IMR-90 (cell line): Measurements from ENCODE around the gene PCSK5. TPM values are rescaled to one million over a fixed set of nuclear protein-coding genes. Genes with fewer than 3 reads are reported as not detected.
A peak's percentile ranks its signal among the peaks of the same experiment; 100 is the strongest.

ENCODE experiments used
- ATAC-seq: fragments of 200-7000 bp; cut with Tn5 transposase; 2 replicates; pipeline ENCODE4 v1.9.1; 2020; ENCODE audit warnings: low read depth, mild to moderate bottlenecking, moderate library complexity
- BruUV-seq: library from RNA; stranded (reverse); fragments of 400-500 nt; replicated peaks from 2 replicates; lab custom pipeline; 2021; lab: Mats Ljungman, UMichigan
- CTCF ChIA-PET: fragments of 300-600 bp; formaldehyde crosslinking; extraction: SDS; loops from one replicate; lab custom pipeline; 2021; ENCODE audit warnings: antibody characterized with exemption; lab: Yijun Ruan, JAX
- POLR2A ChIA-PET: fragments of 300-600 bp; sonication (Branson Sonifier 250); formaldehyde crosslinking; loops from one replicate; lab custom pipeline; 2022; ENCODE audit warnings: antibody characterized with exemption; ENCODE audit not compliant: unreplicated experiment; lab: Charles Lee
- DNase-seq: peaks from one replicate; pipeline ENCODE4 v3.0.0; 2013
- H2AFZ ChIP-seq: replicated peaks from 2 replicates; pipeline ENCODE3; 2013; ENCODE audit warnings: low read length, mild to moderate bottlenecking; ENCODE audit not compliant: poor library complexity
- H2AK5ac ChIP-seq: 2 replicates; pipeline ENCODE4 v1.6.1; 2013; ENCODE audit warnings: low read depth, low read length, inconsistent platforms
- H2AK9ac ChIP-seq: replicated peaks from 2 replicates; pipeline ENCODE3; 2013; ENCODE audit warnings: mild to moderate bottlenecking, low read depth, low read length, moderate library complexity; ENCODE audit not compliant: poor library complexity
- H2BK120ac ChIP-seq: 2 replicates; pipeline ENCODE4 v1.6.1; 2013; ENCODE audit warnings: low read depth, low read length, inconsistent platforms
- H2BK15ac ChIP-seq: 3 replicates; pipeline ENCODE4 v1.6.1; 2013; ENCODE audit warnings: low read depth, low read length, inconsistent platforms
- H2BK20ac ChIP-seq: 2 replicates; pipeline ENCODE4 v1.6.1; 2013; ENCODE audit warnings: low read depth, mild to moderate bottlenecking, inconsistent platforms, low read length, moderate library complexity
- H2BK5ac ChIP-seq: 2 replicates; pipeline ENCODE4 v1.6.1; 2013; ENCODE audit warnings: mild to moderate bottlenecking, low read depth, low read length, inconsistent platforms; ENCODE audit not compliant: poor library complexity, severe bottlenecking
- H3K14ac ChIP-seq: replicated peaks from 2 replicates; pipeline ENCODE4 v1.6.1; 2013; ENCODE audit warnings: low read depth, low read length, inconsistent platforms
- H3K18ac ChIP-seq: 2 replicates; pipeline ENCODE4 v1.6.1; 2013; ENCODE audit warnings: low read depth, low read length, control low read depth
- H3K23ac ChIP-seq: 2 replicates; pipeline ENCODE4 v1.6.1; 2013; ENCODE audit warnings: low read depth, low read length, inconsistent platforms
- H3K27ac ChIP-seq: 2 replicates; pipeline ENCODE4 v1.5.1; 2013; ENCODE audit warnings: mild to moderate bottlenecking, control low read depth, low read length; ENCODE audit not compliant: insufficient read depth
- H3K27me3 ChIP-seq: 2 replicates; pipeline ENCODE4 v1.6.1; 2013; ENCODE audit warnings: low read length; ENCODE audit not compliant: control insufficient read depth, insufficient read depth
- H3K36me3 ChIP-seq: 2 replicates; pipeline ENCODE4 v1.6.1; 2013; ENCODE audit warnings: low read length, mixed read lengths; ENCODE audit not compliant: control insufficient read depth, insufficient read depth
- H3K4ac ChIP-seq: 2 replicates; pipeline ENCODE4 v1.6.1; 2013; ENCODE audit warnings: low read depth, low read length, inconsistent platforms
- H3K4me1 ChIP-seq: 2 replicates; pipeline ENCODE4 v1.6.1; 2013; ENCODE audit warnings: low read length, mixed read lengths; ENCODE audit not compliant: control insufficient read depth, insufficient read depth
- H3K4me2 ChIP-seq: 2 replicates; pipeline ENCODE4 v1.6.1; 2013; ENCODE audit warnings: low read depth, mild to moderate bottlenecking, control low read depth, low read length, moderate library complexity
- H3K4me3 ChIP-seq: 2 replicates; pipeline ENCODE4 v1.5.1; 2013; ENCODE audit warnings: low read depth, mild to moderate bottlenecking, control low read depth, low read length, moderate library complexity; ENCODE audit not compliant: insufficient read depth
- H3K56ac ChIP-seq: 2 replicates; pipeline ENCODE4 v1.6.1; 2013; ENCODE audit warnings: low read length, inconsistent platforms; ENCODE audit not compliant: insufficient read depth; ENCODE audit errors: extremely low read depth
- H3K79me1 ChIP-seq, 2 experiments: 2 replicates each; pipeline ENCODE4 v1.6.1; 2013; ENCODE audit warnings: low read length in 2 of 2, inconsistent platforms in 1 of 2, low read depth in 1 of 2
- H3K9ac ChIP-seq: 2 replicates; pipeline ENCODE4 v1.6.1; 2013; ENCODE audit warnings: low read depth, low read length, control low read depth
- H3K9me1 ChIP-seq: 2 replicates; pipeline ENCODE4 v1.6.1; 2013; ENCODE audit warnings: low read length, inconsistent platforms; ENCODE audit not compliant: insufficient read depth
- H3K9me3 ChIP-seq: 2 replicates; pipeline ENCODE4 v1.6.1; 2013; ENCODE audit warnings: low read length; ENCODE audit not compliant: control insufficient read depth, insufficient read depth
- H4K20me1 ChIP-seq: 2 replicates; pipeline ENCODE4 v1.6.1; 2013; ENCODE audit warnings: low read length, inconsistent platforms; ENCODE audit not compliant: insufficient read depth
- H4K5ac ChIP-seq: 2 replicates; pipeline ENCODE4 v1.6.1; 2013; ENCODE audit warnings: mild to moderate bottlenecking, low read depth, low read length, control low read depth
- H4K8ac ChIP-seq, 2 experiments: 2 replicates each; pipeline ENCODE4 v1.6.1; 2013; ENCODE audit warnings: low read depth in 2 of 2, low read length in 2 of 2, control low read depth in 1 of 2, inconsistent platforms in 1 of 2
- H4K91ac ChIP-seq: 2 replicates; pipeline ENCODE4 v1.6.1; 2013; ENCODE audit warnings: low read depth, low read length, inconsistent platforms; ENCODE audit not compliant: insufficient read depth
- CEBPB ChIP-seq: IDR thresholded peaks from 2 replicates; pipeline ENCODE4 v1.6.1; 2012; ENCODE audit warnings: low read depth, low read length, improper control_type of control experiment
- NFE2L2 ChIP-seq: fragments of 150-350 bp; IDR thresholded peaks from 2 replicates; pipeline ENCODE4 v1.6.1; 2016; ENCODE audit warnings: low read depth, mild to moderate bottlenecking, low read length
- WGBS, 2 experiments: methylation state at CpG; one replicate each; pipeline versions ENCODE4 v1.1.5 to v1.1.7; 2013; ENCODE audit warnings: missing lambda C conversion rate in 2 of 2; ENCODE audit not compliant: insufficient read length in 1 of 2; ENCODE audit errors: extremely low coverage in 2 of 2; 5-methylcytosine and 5-hydroxymethylcytosine counted together
- dilution Hi-C: fragments of 300-500 bp; cut with HindIII; formaldehyde crosslinking; loops from one replicate; pipeline ENCODE4 v1.14.3; 2018; ENCODE audit warnings: low sequenced_read_pairs; ENCODE audit not compliant: unreplicated experiment
- in situ Hi-C: fragments of 300-500 bp; cut with MboI; formaldehyde crosslinking; loops from 3 replicates; pipeline ENCODE4 v1.14.3; 2019; ENCODE audit warnings: low sequenced_read_pairs, inconsistent platforms, mixed read lengths
- intact Hi-C: fragments of 100-400 bp; cut with micrococcal nuclease; formaldehyde crosslinking; loops from 2 replicates; pipeline ENCODE4 v1.10.0; 2022
- polyA plus RNA-seq, 3 experiments: library from polyadenylated mRNA; depleted of rRNA; stranded (reverse); fragments of >200 nt; gene quantifications; 2 replicates each; pipeline ENCODE4 v1.2.3, GENCODE V29; 2012; ENCODE audit warnings: low replicate concordance in 1 of 3
- total RNA-seq: library from RNA; depleted of rRNA; stranded (reverse); fragments of >200 nt; gene quantifications from 2 replicates; pipeline ENCODE4 v1.2.3, GENCODE V29; 2012

The PCSK5 gene
- total and polyA plus RNA-seq, 2 of the 4 experiments (the other 2 are of a cell fraction): 1.5 to 3.0 TPM

- Histone ChIP-seq H3K4me1 (peaks cover 10% of the 10 kb centered on the region), H2BK5ac (no peak overlapping the region), H3K9ac (no peak overlapping the region), H2BK15ac (no peak overlapping the region), H3K36me3 (no peaks in the 10 kb centered on the region; the same call in 1 of the 2 replicates), H3K27me3 (no peaks in the 10 kb centered on the region), H3K4me3 (no peak overlapping the region), H2AFZ (no peak overlapping the region), H2AK5ac (no peak overlapping the region), H3K4me2 (no peak overlapping the region), H3K18ac (no peak overlapping the region), H4K8ac (peak overlapping the region; percentile 45 to 85; a peak in 2 of 4 replicates), H3K79me1 (no peaks in the 10 kb centered on the region), H4K5ac (0 out of 2 replicates have a peak overlapping the region, but pooled peaks have one; percentile 2), H3K9me3 (no peaks in the 10 kb centered on the region), H3K23ac (no peak overlapping the region), H3K56ac (no peak overlapping the region), H3K4ac (no peak overlapping the region), H4K91ac (no peak overlapping the region), H3K27ac (peak overlapping the region; percentile 6; the same call in 1 of the 2 replicates), H3K9me1 (0 out of 2 replicates have a peak, but pooled peaks cover 3% of the 10 kb centered on the region), H2BK120ac (no peak overlapping the region; the same call in 1 of the 2 replicates), H3K14ac (no peak overlapping the region), H2BK20ac (no peak overlapping the region), H2AK9ac (no peak overlapping the region), H4K20me1 (no peaks in the 10 kb centered on the region)
- ChIA-PET POLR2A (interaction anchor here (0.6 kb wide), 1 partner anchor 197 kb away, joined by 13 read pairs; no protein-coding TSS in a partner anchor), CTCF (no interaction called here)
- intact Hi-C loops: no loop called here
- in situ Hi-C loops: no loop called here
- WGBS, 2 experiments: no CpG with 5 or more reads among the region's 2 CpGs
- dilution Hi-C loops: no loop called here
- TF ChIP-seq CEBPB (0 out of 2 replicates have a peak, but pooled peaks have one; percentile 13), NFE2L2 (no peak)
- no TSS peak for BruUV-seq
- peak; percentile 47 for DNase-seq
- peak; percentile 43; the same call in 1 of the 2 replicates for ATAC-seq
Measured at GRCh38 chr9:76198336-76198735, 307.9 kb downstream of the PCSK5 start.
